GM19395 (cell line): ENCODE measurements around the gene ABHD13.
"Not testable (repeated sequence)": the region's sequence is repeated elsewhere in the genome, so short reads cannot be mapped to it uniquely, and the experiment has no call there.

Source experiments
- ATAC-seq: cut with Tn5 transposase; IDR thresholded peaks from one replicate; pipeline ENCODE4 v1.9.1; 2021; ENCODE audit warnings: mild to moderate bottlenecking, moderate library complexity; ENCODE audit not compliant: unreplicated experiment

The ABHD13 gene

GRCh38 chr13:108223687-108224503, 5.7 kb downstream of the ABHD13 start:
- ATAC-seq: no peak

GRCh38 chr13:108225440-108225839, 7.2 kb downstream of the ABHD13 start:
- ATAC-seq: peak; percentile 63

- ATAC-seq: peak; percentile 31
Measured at GRCh38 chr13:108226184-108226583, 8.0 kb downstream of the ABHD13 start.

DNA sequence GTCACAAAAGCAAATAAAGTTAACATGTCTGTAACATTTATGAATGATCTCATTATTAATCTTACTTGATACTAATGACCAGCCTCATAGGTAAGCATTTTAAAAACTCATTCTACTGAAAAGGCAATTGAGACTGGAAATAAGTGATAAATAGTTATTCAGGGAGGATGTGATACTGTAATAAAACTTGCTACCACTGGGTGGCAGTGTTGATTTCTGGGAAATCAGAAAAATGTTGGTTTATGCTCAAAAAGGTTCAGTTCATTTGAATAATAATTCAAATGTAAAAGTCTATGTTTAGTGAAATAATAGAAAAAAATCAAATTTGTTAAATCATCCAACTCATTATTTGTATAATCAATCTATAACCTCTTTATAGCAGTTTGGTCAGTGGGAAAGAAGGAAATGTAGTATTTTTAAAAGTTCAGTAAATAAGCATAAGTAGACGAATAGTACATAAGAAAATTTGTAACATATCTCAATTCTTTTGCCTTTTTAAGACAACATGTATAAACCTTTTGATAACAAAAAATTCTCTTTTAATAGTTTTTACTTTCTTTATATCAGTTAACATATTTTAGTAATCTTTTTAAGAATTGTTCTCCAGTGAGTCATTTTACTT, 9.6 kb downstream of the ABHD13 start:
- ATAC-seq: peak; percentile 44

GRCh38 chr13:108230377-108230776, 12.2 kb downstream of the ABHD13 start:
- no peak for ATAC-seq

DNA sequence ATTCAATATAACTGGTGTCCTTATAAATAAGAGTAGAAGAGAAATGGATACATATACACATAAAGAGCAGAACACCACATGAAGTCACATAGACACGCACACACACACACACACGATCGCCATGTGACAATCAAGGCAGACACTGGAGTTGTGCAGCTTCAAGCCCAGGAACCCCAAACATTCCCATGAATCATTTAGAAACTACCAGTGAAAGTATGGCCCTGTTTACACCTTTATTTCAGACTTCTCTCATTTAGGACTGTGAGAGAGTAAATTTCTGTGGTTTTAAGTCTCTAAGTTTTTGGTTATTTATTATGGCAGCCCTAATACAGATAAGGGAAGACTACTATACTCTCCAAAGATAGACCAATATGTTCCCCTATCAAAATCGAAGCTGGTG, 31.0 kb downstream of the ABHD13 start:
- ATAC-seq: no peak

DNA sequence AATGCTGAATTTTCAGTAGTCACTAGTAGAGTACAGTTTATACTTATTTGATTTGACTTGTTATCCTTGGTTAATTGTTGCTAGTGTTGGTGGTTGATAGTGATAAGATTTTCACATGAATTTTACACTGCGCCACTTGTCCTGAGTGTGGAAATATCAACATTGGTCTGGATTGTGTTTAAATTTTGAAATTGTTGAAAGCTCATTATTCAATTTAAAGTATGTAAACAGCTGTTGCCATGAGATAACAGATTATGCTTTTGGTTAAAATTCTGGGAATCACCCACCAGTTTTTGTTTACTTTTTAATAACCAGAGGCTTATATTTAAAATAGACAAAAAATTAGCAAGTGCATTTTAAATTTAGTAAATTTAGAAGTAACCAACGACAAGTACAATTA, 39.1 kb downstream of the ABHD13 start:
- no peak for ATAC-seq

GRCh38 chr13:108263621-108264355, 45.6 kb downstream of the ABHD13 start:
- no peak for ATAC-seq

GRCh38 chr13:108266321-108266990, 48.3 kb downstream of the ABHD13 start:
- no peak for ATAC-seq

- ATAC-seq: no peak
Measured at GRCh38 chr13:108267347-108267746, 49.2 kb downstream of the ABHD13 start.

DNA sequence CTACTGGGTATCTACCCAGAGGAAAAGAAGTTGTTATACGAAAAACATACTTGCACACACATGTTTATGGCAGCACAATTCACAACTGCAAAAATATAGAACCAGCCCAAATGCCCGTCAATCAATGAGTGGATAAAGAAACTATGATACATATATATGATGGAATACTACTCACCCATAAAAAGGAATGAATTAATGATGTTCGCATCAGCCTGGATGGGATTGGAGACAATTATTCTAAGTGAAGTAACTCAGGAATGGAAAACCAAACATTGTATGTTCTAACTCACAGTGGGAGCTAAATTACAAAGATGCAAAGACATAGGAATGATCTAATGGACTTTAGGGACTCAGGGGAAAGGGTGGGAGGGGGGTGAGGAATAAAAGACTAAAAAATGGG, 49.7 kb downstream of the ABHD13 start:
- not testable (repeated sequence) for ATAC-seq

GRCh38 chr13:108268466-108269112, 50.4 kb downstream of the ABHD13 start:
- no peak for ATAC-seq

DNA sequence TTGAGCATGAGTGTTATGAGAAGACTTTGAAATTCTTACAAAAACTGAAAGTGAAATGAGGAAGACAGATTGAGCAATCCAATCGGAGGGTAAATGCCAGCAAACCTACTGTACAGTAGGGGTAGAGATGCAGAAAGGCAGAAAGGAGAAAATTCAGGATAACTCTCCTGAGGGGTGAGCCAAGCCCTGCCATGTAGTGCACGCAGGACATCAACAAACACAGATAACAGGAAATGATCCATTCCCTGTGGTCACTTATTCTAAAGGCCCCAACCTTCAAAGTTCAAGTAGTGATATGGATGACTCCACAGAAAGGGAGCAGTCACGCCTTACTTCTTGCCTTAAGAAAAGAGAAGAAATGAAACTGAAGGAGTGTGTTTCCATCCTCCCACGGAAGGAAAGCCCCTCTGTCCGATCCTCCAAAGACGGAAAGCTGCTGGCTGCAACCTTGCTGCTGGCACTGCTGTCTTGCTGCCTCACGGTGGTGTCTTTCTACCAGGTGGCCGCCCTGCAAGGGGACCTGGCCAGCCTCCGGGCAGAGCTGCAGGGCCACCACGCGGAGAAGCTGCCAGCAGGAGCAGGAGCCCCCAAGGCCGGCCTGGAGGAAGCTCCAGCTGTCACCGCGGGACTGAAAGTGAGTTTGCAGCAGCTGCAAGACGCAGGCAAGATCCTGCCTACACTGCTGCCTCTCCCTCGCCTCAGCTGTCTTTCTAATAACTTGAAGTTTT, 51.6 kb downstream of the ABHD13 start, which contains the start of gene TNFSF13B:
Gene TNFSF13B (plus strand): TSS at position 118 of the 728 bp plus-strand sequence. CDS start 178 bp downstream, at position 296.
- ATAC-seq: peak; percentile 72

GRCh38 chr13:108270442-108270841, 52.2 kb downstream of the ABHD13 start:
- ATAC-seq: peak; percentile 8

GRCh38 chr13:108272333-108272732, 54.1 kb downstream of the ABHD13 start:
- no peak for ATAC-seq

- ATAC-seq: no peak
Measured at GRCh38 chr13:108273429-108274118, 55.4 kb downstream of the ABHD13 start.

DNA sequence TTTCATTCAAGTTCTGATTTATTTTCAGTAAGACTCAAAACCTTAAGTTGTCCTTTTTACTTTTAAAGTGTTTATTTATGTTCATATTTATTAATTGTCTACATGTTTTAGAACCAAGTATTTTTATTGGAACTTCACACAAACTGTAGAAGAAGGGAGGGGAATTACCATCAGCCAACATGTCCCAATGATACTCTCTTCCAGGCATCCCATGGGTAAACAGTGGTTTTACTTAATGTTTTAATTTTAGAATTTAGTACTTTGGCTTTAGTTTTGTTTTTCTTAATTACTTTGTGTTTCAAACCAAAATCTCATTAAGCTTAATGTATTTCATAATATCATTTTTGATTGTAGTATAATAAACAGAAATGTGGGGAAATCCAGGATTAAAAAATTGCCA, 56.5 kb downstream of the ABHD13 start:
- no peak for ATAC-seq

- ATAC-seq: no peak
Measured at GRCh38 chr13:108276060-108276459, 57.9 kb downstream of the ABHD13 start.

DNA sequence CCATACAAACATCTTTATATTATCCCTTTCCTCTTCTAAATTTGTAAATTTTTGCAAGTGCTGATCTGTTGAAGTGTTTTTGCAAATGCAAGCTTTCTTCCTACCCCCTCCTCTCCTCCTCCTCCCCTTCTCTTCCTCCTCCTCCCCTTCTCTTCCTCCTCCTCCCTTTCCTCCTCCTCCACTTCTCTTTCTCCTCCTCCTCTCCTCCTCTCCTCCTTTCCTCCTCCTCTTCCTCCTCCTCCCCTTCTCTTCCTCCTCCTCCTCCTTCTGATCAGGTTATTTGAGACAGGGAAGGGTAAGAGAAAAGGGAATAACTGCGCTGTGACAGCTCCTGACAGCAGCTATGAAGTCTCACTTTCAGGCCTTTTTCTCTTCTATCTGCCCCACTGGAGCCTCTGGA, 60.3 kb downstream of the ABHD13 start:
- no peak for ATAC-seq
